IMR-90 (cell line): ENCODE results near the gene PSMA8. TPM values are rescaled to one million over a fixed set of nuclear protein-coding genes. Genes with fewer than 3 reads are reported as not detected.

Experiments used
- ATAC-seq: fragments of 200-7000 bp; cut with Tn5 transposase; 2 replicates; pipeline ENCODE4 v1.9.1; 2020; ENCODE audit warnings: low read depth, mild to moderate bottlenecking, moderate library complexity
- BruUV-seq: library from RNA; stranded (reverse); fragments of 400-500 nt; replicated peaks from 2 replicates; lab custom pipeline; 2021; lab: Mats Ljungman, UMichigan
- CTCF ChIA-PET: fragments of 300-600 bp; formaldehyde crosslinking; extraction: SDS; loops from one replicate; lab custom pipeline; 2021; ENCODE audit warnings: antibody characterized with exemption; lab: Yijun Ruan, JAX
- POLR2A ChIA-PET: fragments of 300-600 bp; sonication (Branson Sonifier 250); formaldehyde crosslinking; loops from one replicate; lab custom pipeline; 2022; ENCODE audit warnings: antibody characterized with exemption; ENCODE audit not compliant: unreplicated experiment; lab: Charles Lee
- DNase-seq: peaks from one replicate; pipeline ENCODE4 v3.0.0; 2013
- H2AFZ ChIP-seq: replicated peaks from 2 replicates; pipeline ENCODE3; 2013; ENCODE audit warnings: low read length, mild to moderate bottlenecking; ENCODE audit not compliant: poor library complexity
- H2AK5ac ChIP-seq: 2 replicates; pipeline ENCODE4 v1.6.1; 2013; ENCODE audit warnings: low read depth, low read length, inconsistent platforms
- H2AK9ac ChIP-seq: replicated peaks from 2 replicates; pipeline ENCODE3; 2013; ENCODE audit warnings: mild to moderate bottlenecking, low read depth, low read length, moderate library complexity; ENCODE audit not compliant: poor library complexity
- H2BK120ac ChIP-seq: 2 replicates; pipeline ENCODE4 v1.6.1; 2013; ENCODE audit warnings: low read depth, low read length, inconsistent platforms
- H2BK15ac ChIP-seq: 3 replicates; pipeline ENCODE4 v1.6.1; 2013; ENCODE audit warnings: low read depth, low read length, inconsistent platforms
- H2BK20ac ChIP-seq: 2 replicates; pipeline ENCODE4 v1.6.1; 2013; ENCODE audit warnings: low read depth, mild to moderate bottlenecking, inconsistent platforms, low read length, moderate library complexity
- H2BK5ac ChIP-seq: 2 replicates; pipeline ENCODE4 v1.6.1; 2013; ENCODE audit warnings: mild to moderate bottlenecking, low read depth, low read length, inconsistent platforms; ENCODE audit not compliant: poor library complexity, severe bottlenecking
- H3K14ac ChIP-seq: replicated peaks from 2 replicates; pipeline ENCODE4 v1.6.1; 2013; ENCODE audit warnings: low read depth, low read length, inconsistent platforms
- H3K18ac ChIP-seq: 2 replicates; pipeline ENCODE4 v1.6.1; 2013; ENCODE audit warnings: low read depth, low read length, control low read depth
- H3K23ac ChIP-seq: 2 replicates; pipeline ENCODE4 v1.6.1; 2013; ENCODE audit warnings: low read depth, low read length, inconsistent platforms
- H3K27ac ChIP-seq: 2 replicates; pipeline ENCODE4 v1.5.1; 2013; ENCODE audit warnings: mild to moderate bottlenecking, control low read depth, low read length; ENCODE audit not compliant: insufficient read depth
- H3K27me3 ChIP-seq: 2 replicates; pipeline ENCODE4 v1.6.1; 2013; ENCODE audit warnings: low read length; ENCODE audit not compliant: control insufficient read depth, insufficient read depth
- H3K36me3 ChIP-seq: 2 replicates; pipeline ENCODE4 v1.6.1; 2013; ENCODE audit warnings: low read length, mixed read lengths; ENCODE audit not compliant: control insufficient read depth, insufficient read depth
- H3K4ac ChIP-seq: 2 replicates; pipeline ENCODE4 v1.6.1; 2013; ENCODE audit warnings: low read depth, low read length, inconsistent platforms
- H3K4me1 ChIP-seq: 2 replicates; pipeline ENCODE4 v1.6.1; 2013; ENCODE audit warnings: low read length, mixed read lengths; ENCODE audit not compliant: control insufficient read depth, insufficient read depth
- H3K4me2 ChIP-seq: 2 replicates; pipeline ENCODE4 v1.6.1; 2013; ENCODE audit warnings: low read depth, mild to moderate bottlenecking, control low read depth, low read length, moderate library complexity
- H3K4me3 ChIP-seq: 2 replicates; pipeline ENCODE4 v1.5.1; 2013; ENCODE audit warnings: low read depth, mild to moderate bottlenecking, control low read depth, low read length, moderate library complexity; ENCODE audit not compliant: insufficient read depth
- H3K56ac ChIP-seq: 2 replicates; pipeline ENCODE4 v1.6.1; 2013; ENCODE audit warnings: low read length, inconsistent platforms; ENCODE audit not compliant: insufficient read depth; ENCODE audit errors: extremely low read depth
- H3K79me1 ChIP-seq, 2 experiments: 2 replicates each; pipeline ENCODE4 v1.6.1; 2013; ENCODE audit warnings: low read length in 2 of 2, inconsistent platforms in 1 of 2, low read depth in 1 of 2
- H3K9ac ChIP-seq: 2 replicates; pipeline ENCODE4 v1.6.1; 2013; ENCODE audit warnings: low read depth, low read length, control low read depth
- H3K9me1 ChIP-seq: 2 replicates; pipeline ENCODE4 v1.6.1; 2013; ENCODE audit warnings: low read length, inconsistent platforms; ENCODE audit not compliant: insufficient read depth
- H3K9me3 ChIP-seq: 2 replicates; pipeline ENCODE4 v1.6.1; 2013; ENCODE audit warnings: low read length; ENCODE audit not compliant: control insufficient read depth, insufficient read depth
- H4K20me1 ChIP-seq: 2 replicates; pipeline ENCODE4 v1.6.1; 2013; ENCODE audit warnings: low read length, inconsistent platforms; ENCODE audit not compliant: insufficient read depth
- H4K5ac ChIP-seq: 2 replicates; pipeline ENCODE4 v1.6.1; 2013; ENCODE audit warnings: mild to moderate bottlenecking, low read depth, low read length, control low read depth
- H4K8ac ChIP-seq, 2 experiments: 2 replicates each; pipeline ENCODE4 v1.6.1; 2013; ENCODE audit warnings: low read depth in 2 of 2, low read length in 2 of 2, control low read depth in 1 of 2, inconsistent platforms in 1 of 2
- H4K91ac ChIP-seq: 2 replicates; pipeline ENCODE4 v1.6.1; 2013; ENCODE audit warnings: low read depth, low read length, inconsistent platforms; ENCODE audit not compliant: insufficient read depth
- CEBPB ChIP-seq: IDR thresholded peaks from 2 replicates; pipeline ENCODE4 v1.6.1; 2012; ENCODE audit warnings: low read depth, low read length, improper control_type of control experiment
- CHD1 ChIP-seq: IDR thresholded peaks from 2 replicates; pipeline ENCODE4 v1.6.1; 2012; ENCODE audit warnings: low read depth, low read length, improper control_type of control experiment
- FOS ChIP-seq: fragments of 150-350 bp; IDR thresholded peaks from 2 replicates; pipeline ENCODE4 v1.6.1; 2016; ENCODE audit warnings: low read depth, low read length
- MXI1 ChIP-seq: IDR thresholded peaks from 2 replicates; pipeline ENCODE4 v1.6.1; 2012; ENCODE audit warnings: low read depth, mild to moderate bottlenecking, low read length, moderate library complexity, borderline replicate concordance
- POLR2A ChIP-seq: IDR thresholded peaks from 2 replicates; pipeline ENCODE4 v1.6.1; 2012; ENCODE audit warnings: mild to moderate bottlenecking, low read depth, low read length
- RCOR1 ChIP-seq: IDR thresholded peaks from 2 replicates; pipeline ENCODE4 v1.6.1; 2012; ENCODE audit warnings: mild to moderate bottlenecking, low read length, improper control_type of control experiment; ENCODE audit not compliant: insufficient replicate concordance
- SMC3 ChIP-seq: fragments of 150-350 bp; IDR thresholded peaks from 2 replicates; pipeline ENCODE4 v1.6.1; 2016; ENCODE audit warnings: low read depth, mild to moderate bottlenecking, antibody characterized with exemption, low read length, moderate library complexity
- WGBS, 2 experiments: methylation state at CpG; one replicate each; pipeline versions ENCODE4 v1.1.5 to v1.1.7; 2013; ENCODE audit warnings: missing lambda C conversion rate in 2 of 2; ENCODE audit not compliant: insufficient read length in 1 of 2; ENCODE audit errors: extremely low coverage in 2 of 2; 5-methylcytosine and 5-hydroxymethylcytosine counted together
- dilution Hi-C: fragments of 300-500 bp; cut with HindIII; formaldehyde crosslinking; loops from one replicate; pipeline ENCODE4 v1.14.3; 2018; ENCODE audit warnings: low sequenced_read_pairs; ENCODE audit not compliant: unreplicated experiment
- in situ Hi-C: fragments of 300-500 bp; cut with MboI; formaldehyde crosslinking; loops from 3 replicates; pipeline ENCODE4 v1.14.3; 2019; ENCODE audit warnings: low sequenced_read_pairs, inconsistent platforms, mixed read lengths
- intact Hi-C: fragments of 100-400 bp; cut with micrococcal nuclease; formaldehyde crosslinking; loops from 2 replicates; pipeline ENCODE4 v1.10.0; 2022
- polyA plus RNA-seq, 3 experiments: library from polyadenylated mRNA; depleted of rRNA; stranded (reverse); fragments of >200 nt; gene quantifications; 2 replicates each; pipeline ENCODE4 v1.2.3, GENCODE V29; 2012; ENCODE audit warnings: low replicate concordance in 1 of 3
- total RNA-seq: library from RNA; depleted of rRNA; stranded (reverse); fragments of >200 nt; gene quantifications from 2 replicates; pipeline ENCODE4 v1.2.3, GENCODE V29; 2012
- TF ChIP-seq, protein P1 (sequence below): conservative IDR thresholded peaks from 2 replicates; pipeline ENCODE4 v1.5.1; 2012; ENCODE audit warnings: mild to moderate bottlenecking, low read depth, low read length, improper control_type of control experiment
- TF ChIP-seq, protein P2 (sequence below): fragments of 150-350 bp; IDR thresholded peaks from 2 replicates; pipeline ENCODE4 v1.6.1; 2016; ENCODE audit warnings: low read depth, mild to moderate bottlenecking, low read length, moderate library complexity, borderline replicate concordance

Gene PSMA8
- total and polyA plus RNA-seq, 2 of the 4 experiments (the other 2 are of a cell fraction) = not detected

DNA sequence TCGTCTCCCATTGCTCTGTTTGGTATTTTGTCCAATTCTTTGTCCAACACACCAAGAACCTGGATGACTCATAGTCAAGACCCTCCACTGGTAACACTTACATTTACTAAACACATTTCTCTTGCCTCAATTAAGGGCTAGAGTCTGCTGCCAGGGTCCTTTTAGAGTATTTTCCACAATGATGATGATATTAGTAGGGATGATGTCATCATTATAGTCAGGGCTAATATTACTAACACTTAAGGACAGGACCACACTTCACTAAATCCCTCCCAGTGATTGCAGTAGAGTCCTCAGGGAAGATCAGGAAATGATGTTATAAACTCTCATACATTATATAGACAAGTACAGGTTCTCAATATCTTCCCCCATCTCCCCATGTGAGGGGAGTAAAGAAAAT lies 29.6 kb upstream of the PSMA8 start:
- ChIA-PET CTCF (no interaction called here), POLR2A (no interaction called here)
- ATAC-seq (no peak), DNase-seq (no peak)
- no peak overlapping the region for H3K4me3 ChIP-seq
- H3K23ac ChIP-seq = no peak overlapping the region
- H3K56ac ChIP-seq = no peak overlapping the region
- H3K27ac ChIP-seq = no peak overlapping the region
- no peak overlapping the region for H4K5ac ChIP-seq
- no CpG with 5 or more reads among the region's 1 CpG for WGBS, 2 experiments
- H3K18ac ChIP-seq = no peak overlapping the region
- no TSS peak for BruUV-seq
- H3K4me1 ChIP-seq = no peaks in the 10 kb centered on the region
- H2AK5ac ChIP-seq = no peak overlapping the region
- no peak overlapping the region for H2BK120ac ChIP-seq
- no peak overlapping the region for H3K4ac ChIP-seq
- in situ Hi-C loops = no loop called here
- no peaks in the 10 kb centered on the region for H3K36me3 ChIP-seq
- no peaks in the 10 kb centered on the region for H3K9me1 ChIP-seq
- no peak overlapping the region for H2BK15ac ChIP-seq
- H3K14ac ChIP-seq = no peak overlapping the region
- no peak overlapping the region for H2BK20ac ChIP-seq
- no peaks in the 10 kb centered on the region for H4K20me1 ChIP-seq
- no peaks in the 10 kb centered on the region for H3K79me1 ChIP-seq
- no peaks in the 10 kb centered on the region for H3K27me3 ChIP-seq
- no peak overlapping the region for H2AK9ac ChIP-seq
- no peak for TF ChIP-seq POLR2A
- no peak for TF ChIP-seq MXI1
- TF ChIP-seq, protein P1, sequence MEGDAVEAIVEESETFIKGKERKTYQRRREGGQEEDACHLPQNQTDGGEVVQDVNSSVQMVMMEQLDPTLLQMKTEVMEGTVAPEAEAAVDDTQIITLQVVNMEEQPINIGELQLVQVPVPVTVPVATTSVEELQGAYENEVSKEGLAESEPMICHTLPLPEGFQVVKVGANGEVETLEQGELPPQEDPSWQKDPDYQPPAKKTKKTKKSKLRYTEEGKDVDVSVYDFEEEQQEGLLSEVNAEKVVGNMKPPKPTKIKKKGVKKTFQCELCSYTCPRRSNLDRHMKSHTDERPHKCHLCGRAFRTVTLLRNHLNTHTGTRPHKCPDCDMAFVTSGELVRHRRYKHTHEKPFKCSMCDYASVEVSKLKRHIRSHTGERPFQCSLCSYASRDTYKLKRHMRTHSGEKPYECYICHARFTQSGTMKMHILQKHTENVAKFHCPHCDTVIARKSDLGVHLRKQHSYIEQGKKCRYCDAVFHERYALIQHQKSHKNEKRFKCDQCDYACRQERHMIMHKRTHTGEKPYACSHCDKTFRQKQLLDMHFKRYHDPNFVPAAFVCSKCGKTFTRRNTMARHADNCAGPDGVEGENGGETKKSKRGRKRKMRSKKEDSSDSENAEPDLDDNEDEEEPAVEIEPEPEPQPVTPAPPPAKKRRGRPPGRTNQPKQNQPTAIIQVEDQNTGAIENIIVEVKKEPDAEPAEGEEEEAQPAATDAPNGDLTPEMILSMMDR = no peak
- TF ChIP-seq FOS = no peak
- TF ChIP-seq CHD1 = no peak
- no peak for TF ChIP-seq RCOR1
- TF ChIP-seq CEBPB = no peak
- TF ChIP-seq, protein P2, sequence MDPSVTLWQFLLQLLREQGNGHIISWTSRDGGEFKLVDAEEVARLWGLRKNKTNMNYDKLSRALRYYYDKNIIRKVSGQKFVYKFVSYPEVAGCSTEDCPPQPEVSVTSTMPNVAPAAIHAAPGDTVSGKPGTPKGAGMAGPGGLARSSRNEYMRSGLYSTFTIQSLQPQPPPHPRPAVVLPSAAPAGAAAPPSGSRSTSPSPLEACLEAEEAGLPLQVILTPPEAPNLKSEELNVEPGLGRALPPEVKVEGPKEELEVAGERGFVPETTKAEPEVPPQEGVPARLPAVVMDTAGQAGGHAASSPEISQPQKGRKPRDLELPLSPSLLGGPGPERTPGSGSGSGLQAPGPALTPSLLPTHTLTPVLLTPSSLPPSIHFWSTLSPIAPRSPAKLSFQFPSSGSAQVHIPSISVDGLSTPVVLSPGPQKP = no peak
- no peak for TF ChIP-seq SMC3
- H2BK5ac ChIP-seq = no peak overlapping the region
- intact Hi-C loops = no loop called here
- dilution Hi-C loops = no loop called here
- no peak overlapping the region for H4K91ac ChIP-seq
- H3K4me2 ChIP-seq = no peak overlapping the region
- H3K9ac ChIP-seq = no peak overlapping the region
- no peak overlapping the region for H4K8ac ChIP-seq
- H3K9me3 ChIP-seq = no peaks in the 10 kb centered on the region
- no peak overlapping the region for H2AFZ ChIP-seq
